H1 (cell line): Measurements from ENCODE around the gene RCC1. TPM values are rescaled to one million over a fixed set of nuclear protein-coding genes. Genes with fewer than 3 reads are reported as not detected.
A peak's percentile ranks its signal among the peaks of the same experiment; 100 is the strongest.

Experiments used
- BCL11A ChIP-seq, 2 experiments: IDR thresholded peaks; one replicate each; pipeline ENCODE4 v1.6.1; 2011; ENCODE audit warnings: low read depth in 2 of 2, low read length in 2 of 2, mild to moderate bottlenecking in 2 of 2
- CBX8 ChIP-seq: fragments of 300-800, 300-1000 bp; sonication (generic); IDR thresholded peaks from 2 replicates; pipeline ENCODE4 v1.7.1; 2016; ENCODE audit warnings: low read depth, low read length, borderline replicate concordance
- CHD7 ChIP-seq: fragments of 300-600 bp; sonication (generic); IDR thresholded peaks from 2 replicates; pipeline ENCODE4 v1.7.1; 2012; ENCODE audit warnings: low read length, moderate library complexity, mild to moderate bottlenecking, inconsistent platforms; ENCODE audit not compliant: insufficient replicate concordance
- CTBP2 ChIP-seq: IDR thresholded peaks from 2 replicates; pipeline ENCODE4 v1.7.0; 2011; ENCODE audit warnings: borderline replicate concordance, mild to moderate bottlenecking, moderate library complexity, mixed read lengths, low read length; ENCODE audit not compliant: insufficient read depth, insufficient read length
- GTF2F1 ChIP-seq: IDR thresholded peaks from 2 replicates; pipeline ENCODE4 v1.6.1; 2012; ENCODE audit warnings: low read depth, low read length, improper control_type of control experiment, borderline replicate concordance
- POLR2AphosphoS5 ChIP-seq: IDR thresholded peaks from 2 replicates; pipeline ENCODE4 v1.6.1; 2011; ENCODE audit warnings: low read depth, low read length
- SIRT6 ChIP-seq: IDR thresholded peaks from one replicate; pipeline ENCODE4 v1.7.1; 2012; ENCODE audit warnings: low read length, inconsistent platforms
- SP1 ChIP-seq: IDR thresholded peaks from 2 replicates; pipeline ENCODE4 v1.6.1; 2011; ENCODE audit warnings: low read depth, low read length
- SP4 ChIP-seq: IDR thresholded peaks from 2 replicates; pipeline ENCODE4 v1.6.1; 2012; ENCODE audit warnings: low read length, inconsistent platforms
- ZNF274 ChIP-seq: IDR thresholded peaks from 2 replicates; pipeline ENCODE4 v1.7.0; 2012; ENCODE audit warnings: low read length, borderline replicate concordance; ENCODE audit errors: extremely low read depth
- polyA plus RNA-seq, 7 experiments: library from polyadenylated mRNA; depleted of rRNA in 3 of 7; stranded (reverse) in 5 of 7; unstranded in 2 of 7; fragments of >200 nt in 5 of 7; fragments of 200-250 nt in 2 of 7; gene quantifications; 1 replicate in 5 of 7; 2 replicates in 1 of 7; 4 replicates in 1 of 7; pipeline versions ENCODE4 v1.2.1 to v1.2.3, GENCODE V29; 2011 to 2013; ENCODE audit warnings: missing spikeins in 2 of 7, mixed read lengths in 2 of 7
- total RNA-seq: library from RNA; stranded (reverse); fragmentation: NEBNext Ultra II Directional; extraction: Animal tissue kit (Norgen Biotek cat#: 25700); gene quantifications from 2 replicates; pipeline ENCODE4 v1.2.1, GENCODE V29; 2021

RCC1 gene
- total and polyA plus RNA-seq, 2 of the 8 experiments (the other 6 are each of a cell fraction or from before 2014, with no cell fraction given): 48.5 to 98.4 TPM

GRCh38 chr1:28581531-28582247 lies 75.8 kb downstream of the RCC1 start (continued):
- TF ChIP-seq CTBP2 (no peak), CHD7 (no peak), CBX8 (no peak), SIRT6 (no peak), SP1 (peak; percentile 77), BCL11A (IDR thresholded peaks at IDR 0.05; ENCODE audit: low read depth in 2 of 2, low read length in 2 of 2) (no peak), ZNF274 (no peak), SP4 (no peak), GTF2F1 (peak; percentile 98), POLR2AphosphoS5 (peak; percentile 99)
